ENCODE data around the gene C6orf89. TPM values are rescaled to one million over a fixed set of nuclear protein-coding genes. Genes with fewer than 3 reads are reported as not detected.
A peak's percentile ranks its signal among the peaks of the same experiment; 100 is the strongest.

C6orf89 gene
- total and polyA plus RNA-seq, 2 of the 13 experiments (the other 11 are each of a cell fraction or from before 2014, with no cell fraction given) = 22.1 to 32.2 TPM

DNA sequence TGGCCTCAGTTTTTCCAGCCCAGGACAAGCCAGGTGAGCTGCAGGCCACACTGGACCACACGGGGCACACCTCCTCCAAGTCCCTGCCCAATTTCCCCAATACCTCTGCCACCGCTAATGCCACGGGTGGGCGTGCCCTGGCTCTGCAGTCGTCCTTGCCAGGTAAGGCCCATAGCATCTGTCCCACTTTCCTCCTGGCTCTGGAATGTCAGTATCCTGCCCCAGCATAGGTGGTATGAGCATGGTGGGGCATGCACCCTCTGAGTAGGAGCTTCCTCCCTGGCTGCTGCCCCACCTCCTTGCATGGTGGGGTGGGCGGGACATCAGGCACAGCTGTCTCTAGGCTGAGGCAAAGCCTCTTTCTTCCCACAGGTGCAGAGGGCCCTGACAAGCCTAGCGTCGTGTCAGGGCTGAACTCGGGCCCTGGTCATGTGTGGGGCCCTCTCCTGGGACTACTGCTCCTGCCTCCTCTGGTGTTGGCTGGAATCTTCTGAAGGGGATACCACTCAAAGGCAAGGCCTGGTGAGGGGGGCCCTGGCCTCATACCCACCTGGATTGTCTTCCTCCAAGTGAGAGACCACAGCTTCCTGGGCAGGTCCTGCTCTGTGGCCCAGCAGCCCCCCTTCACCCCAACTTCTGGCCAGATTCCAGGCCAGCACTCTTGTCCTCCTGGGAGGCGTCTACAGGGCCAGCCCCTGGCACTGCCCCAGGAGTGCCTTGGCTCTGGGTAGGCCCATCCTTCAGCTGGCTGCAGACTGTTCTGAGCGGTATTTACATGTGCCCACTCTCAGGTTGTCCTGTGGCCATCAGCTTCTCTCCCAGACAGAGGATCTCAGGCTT is 77.9 kb downstream of the C6orf89 start:
- no peak overlapping the region for H3K9ac ChIP-seq (ENCODE audit: insufficient read depth, low read depth, low read length)
- H3K36me3 ChIP-seq (replicated peaks in 1 of 2; ENCODE audit: control insufficient read depth in 1 of 2, insufficient read depth in 2 of 2, low read length in 2 of 2) = peaks cover 9 to 16% of the 10 kb centered on the region in 2 experiments; a peak in 4 of 5 replicates
- POLR2A ChIA-PET = no interaction called here
- H2AFZ ChIP-seq (ENCODE audit: low read length) = no peak overlapping the region
- FAIRE-seq = no peak
- H3K27me3 ChIP-seq (ENCODE audit: control insufficient read depth in 1 of 2, insufficient read depth in 2 of 2, low read length in 2 of 2) = peaks cover 3 to 14% of the 10 kb centered on the region in 2 experiments; a peak in 2 of 5 replicates
- BruUV-seq (replicated peaks) = no TSS peak
- no peak overlapping the region for H3K4me3 ChIP-seq (replicated peaks in 1 of 3; ENCODE audit: insufficient read depth in 1 of 3, low read depth in 2 of 3, low read length in 3 of 3)
- ATAC-seq = peak; percentile 36
- CTCF ChIA-PET (ENCODE audit: low intra/inter-chr PET ratio, low total read pairs) = no interaction called here
- WGBS (ENCODE audit: low lambda C conversion rate) = 41% methylated on average over 6 of the region's 11 CpGs
- intact Hi-C loops (cut with micrococcal nuclease; ENCODE audit: unreplicated experiment) = no loop called here
- H3K4me2 ChIP-seq (ENCODE audit: low read depth, low read length) = no peak overlapping the region
- no peaks in the 10 kb centered on the region for H3K79me2 ChIP-seq (ENCODE audit: insufficient read depth, low read length)
- peaks cover 8% of the 10 kb centered on the region; the same call in 1 of the 2 replicates for H3K4me1 ChIP-seq (ENCODE audit: insufficient read depth, low read length)
- no peak for DNase-seq (ENCODE audit: low spot score)
- no peak overlapping the region for H3K27ac ChIP-seq (ENCODE audit: extremely low read length, insufficient read depth, low read length)
- TF ChIP-seq NFKB2 (CRISPR knock-in tag; IDR thresholded peaks at IDR 0.05; ENCODE audit: borderline replicate concordance) (0 out of 2 replicates have a peak, but pooled peaks have one; percentile 16), CHD2 (IDR thresholded peaks at IDR 0.05; ENCODE audit: low read depth, low read length) (no peak), ZNF329 (CRISPR knock-in tag; IDR thresholded peaks at IDR 0.05; ENCODE audit: low read depth) (peak; percentile 82; the same call in 1 of the 2 replicates), SMAD9 (CRISPR knock-in tag; IDR thresholded peaks at IDR 0.05) (no peak), GATAD1 (CRISPR knock-in tag; IDR thresholded peaks at IDR 0.05) (no peak)
- no peaks in the 10 kb centered on the region for H3K9me3 ChIP-seq (ENCODE audit: low read length)
- no peaks in the 10 kb centered on the region for H4K20me1 ChIP-seq (ENCODE audit: insufficient read depth, low read length)
- in situ Hi-C loops (cut with HindIII; ENCODE audit: extremely low pct_ligation_motif_present, low pct_unique_long_range_greater_than_20kb) = no loop called here

- Histone ChIP-seq H3K9me3 (ENCODE audit: low read length) (no peaks in the 10 kb centered on the region), H3K36me3 (replicated peaks in 1 of 2; ENCODE audit: control insufficient read depth in 1 of 2, insufficient read depth in 2 of 2, low read length in 2 of 2) (peaks cover 16 to 22% of the 10 kb centered on the region in 2 experiments; a peak in 4 of 5 replicates), H2AFZ (ENCODE audit: low read length) (no peak overlapping the region), H3K4me1 (ENCODE audit: insufficient read depth, low read length) (peaks cover 8% of the 10 kb centered on the region; the same call in 1 of the 2 replicates), H3K27ac (ENCODE audit: extremely low read length, insufficient read depth, low read length) (no peak overlapping the region), H3K27me3 (ENCODE audit: control insufficient read depth in 1 of 2, insufficient read depth in 2 of 2, low read length in 2 of 2) (peaks cover 3 to 14% of the 10 kb centered on the region in 2 experiments; a peak in 2 of 5 replicates), H4K20me1 (ENCODE audit: insufficient read depth, low read length) (no peaks in the 10 kb centered on the region), H3K79me2 (ENCODE audit: insufficient read depth, low read length) (no peaks in the 10 kb centered on the region), H3K4me2 (ENCODE audit: low read depth, low read length) (no peak overlapping the region), H3K9ac (ENCODE audit: insufficient read depth, low read depth, low read length) (no peak overlapping the region), H3K4me3 (replicated peaks in 1 of 3; ENCODE audit: insufficient read depth in 1 of 3, low read depth in 2 of 3, low read length in 3 of 3) (no peak overlapping the region)
- CTCF ChIA-PET (ENCODE audit: low intra/inter-chr PET ratio, low total read pairs) = no interaction called here
- ATAC-seq = peak; percentile 23
- BruUV-seq (replicated peaks) = no TSS peak
- FAIRE-seq = no peak
- no peak for TF ChIP-seq DMAP1 (CRISPR knock-in tag; IDR thresholded peaks at IDR 0.05)
- TF ChIP-seq PRMT3 (CRISPR knock-in tag; IDR thresholded peaks at IDR 0.05; ENCODE audit: borderline replicate concordance, low read depth) = no peak
- TF ChIP-seq ZNF18 (CRISPR knock-in tag; IDR thresholded peaks at IDR 0.05; ENCODE audit: insufficient replicate concordance) = no peak
- TF ChIP-seq ZNF276 (CRISPR knock-in tag; IDR thresholded peaks at IDR 0.05; ENCODE audit: low read depth) = no peak
- TF ChIP-seq ZNF546 (CRISPR knock-in tag; conservative IDR thresholded peaks at IDR 0.05) = no peak
- POLR2A ChIA-PET = no interaction called here
- intact Hi-C loops (cut with micrococcal nuclease; ENCODE audit: unreplicated experiment) (no loop called here), in situ Hi-C loops (cut with HindIII; ENCODE audit: extremely low pct_ligation_motif_present, low pct_unique_long_range_greater_than_20kb) (no loop called here)
- no peak for DNase-seq (ENCODE audit: low spot score)
- WGBS (ENCODE audit: low lambda C conversion rate) = 61% methylated on average over 6 of the region's 6 CpGs
Observed at GRCh38 chr6:36964349-36964748, 78.6 kb downstream of the C6orf89 start.

Measured in HepG2 (cell line).